Measurements from ENCODE around the gene NR5A1.

DNA sequence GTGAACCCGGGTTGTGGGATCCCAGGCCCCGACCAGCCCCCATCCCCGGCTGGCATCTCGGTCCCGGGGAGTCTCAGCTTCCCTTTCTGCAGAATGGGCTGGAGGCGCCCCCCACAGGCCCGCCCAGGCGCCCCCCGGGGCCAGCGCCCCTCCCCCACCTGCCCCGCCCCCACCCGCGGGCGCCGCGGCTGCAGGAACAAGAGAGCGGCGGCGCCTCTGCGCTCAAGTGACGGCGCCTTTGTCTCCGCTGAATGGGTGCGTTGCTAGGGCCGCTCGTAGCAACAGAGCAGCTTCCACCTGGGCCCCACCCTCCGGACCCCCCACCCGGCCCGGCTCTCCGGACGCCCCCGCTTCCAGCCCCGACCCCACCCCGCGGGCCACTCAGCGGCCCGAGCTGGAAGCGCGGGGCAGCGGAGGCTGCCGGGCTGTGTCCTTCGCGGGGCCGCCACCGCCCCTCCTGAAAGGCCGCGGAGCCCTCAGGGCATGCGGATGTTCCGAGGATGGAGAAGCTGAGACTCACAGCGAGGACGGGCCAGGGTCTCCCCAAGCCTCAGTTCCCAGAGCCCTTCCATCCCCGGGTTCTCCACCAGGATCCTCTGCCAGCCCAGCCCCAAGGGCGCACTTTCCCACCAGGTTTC, 29.4 kb downstream of the NR5A1 start:
- TF ChIP-seq MYC (IDR thresholded peaks at IDR 0.05; ENCODE audit: insufficient read depth, insufficient read length, insufficient replicate concordance, low read length, severe bottlenecking) (no peak), POLR2A (IDR thresholded peaks at IDR 0.05; ENCODE audit: low read depth, low read length) (no peak), PML (IDR thresholded peaks at IDR 0.05; ENCODE audit: low read length) (no peak), KAT2A (conservative IDR thresholded peaks at IDR 0.05; ENCODE audit: control insufficient read depth, low read depth, low read length) (no peak), HCFC1 (IDR thresholded peaks at IDR 0.05; ENCODE audit: low read length) (no peak), MTA3 (IDR thresholded peaks at IDR 0.05; ENCODE audit: borderline replicate concordance, low read length) (no peak), RAD21 (IDR thresholded peaks at IDR 0.05; ENCODE audit: insufficient read depth, low read depth, low read length) (no peak), MTA2 (IDR thresholded peaks at IDR 0.05; ENCODE audit: low read depth) (no peak), NFIC (IDR thresholded peaks at IDR 0.05; ENCODE audit: low read depth, low read length) (no peak)
